B cell (primary cell): ENCODE results near the gene JMJD6. TPM values are rescaled to one million over a fixed set of nuclear protein-coding genes. Genes with fewer than 3 reads are reported as not detected.

Experiments
- ATAC-seq: fragments of 200-7000 bp; cut with Tn5 transposase; one replicate; pipeline ENCODE4 v1.10.0; 2021; ENCODE audit warnings: low read depth, mild to moderate bottlenecking, moderate number of reproducible peaks, moderate library complexity
- CTCF ChIA-PET: fragments of 350-600 bp; sonication (Branson Sonifier 250); formaldehyde crosslinking; loops from one replicate; lab custom pipeline; 2021; ENCODE audit warnings: antibody characterized with exemption, inconsistent platforms; lab: Charles Lee
- POLR2A ChIA-PET: fragments of 350-600 bp; sonication (Branson Sonifier 250); formaldehyde crosslinking; loops from one replicate; lab custom pipeline; 2021; ENCODE audit warnings: antibody characterized with exemption; lab: Charles Lee
- DNase-seq: peaks from one replicate; pipeline ENCODE4 v3.0.0; 2013
- H2AFZ ChIP-seq: 2 replicates; pipeline ENCODE4 v1.6.1; 2012; ENCODE audit warnings: mild to moderate bottlenecking, low read depth, low read length; ENCODE audit not compliant: insufficient read depth, poor library complexity, severe bottlenecking
- H3K27ac ChIP-seq, 2 donors: 1 replicate in 1 of 2; 2 replicates in 1 of 2; pipeline ENCODE4 v1.5.1; 2012 to 2013; ENCODE audit warnings: low read length in 2 of 2, mild to moderate bottlenecking in 2 of 2, moderate library complexity in 1 of 2
- H3K27me3 ChIP-seq, 4 experiments: fragments of 200-600 bp in 1 of 4; sonication (generic) in 1 of 4; replicated peaks in 1 of 4; 1 replicate in 2 of 4; 2 replicates in 2 of 4; pipeline versions ENCODE4 v1.6.1 to v1.7.0; 2013 to 2016; ENCODE audit warnings: low read length in 3 of 4, mild to moderate bottlenecking in 2 of 4, mixed read lengths in 1 of 4, moderate library complexity in 1 of 4; ENCODE audit not compliant: insufficient read depth in 4 of 4, control insufficient read depth in 3 of 4; ENCODE audit errors: control extremely low read depth in 1 of 4
- H3K36me3 ChIP-seq, 2 experiments: replicated peaks in 1 of 2; 1 replicate in 1 of 2; 2 replicates in 1 of 2; pipeline versions ENCODE4 v1.6.1 to v1.7.1; 2013; ENCODE audit warnings: low read length in 1 of 2; ENCODE audit not compliant: insufficient read depth in 2 of 2, control insufficient read depth in 1 of 2; ENCODE audit errors: control extremely low read depth in 1 of 2, extremely low read depth in 1 of 2
- H3K4me1 ChIP-seq, 2 donors: fragments of 200-600 bp in 1 of 2; sonication (generic) in 1 of 2; 1 replicate in 1 of 2; 2 replicates in 1 of 2; pipeline versions ENCODE4 v1.5.1 to v1.6.1; 2013 to 2017; ENCODE audit warnings: low read length in 2 of 2; ENCODE audit not compliant: control insufficient read depth in 2 of 2, insufficient read depth in 2 of 2
- H3K4me2 ChIP-seq: replicated peaks from 2 replicates; pipeline ENCODE3; 2012; ENCODE audit warnings: mild to moderate bottlenecking, low read depth, low read length; ENCODE audit not compliant: poor library complexity, severe bottlenecking
- H3K4me3 ChIP-seq, 5 experiments: fragments of 200-600 bp in 1 of 5; sonication (generic) in 1 of 5; 1 replicate in 3 of 5; 2 replicates in 2 of 5; pipeline versions ENCODE4 v1.5.1 to v1.7.0; 2011 to 2016; ENCODE audit warnings: low read length in 4 of 5, mild to moderate bottlenecking in 4 of 5, low read depth in 2 of 5, control low read depth in 1 of 5, moderate library complexity in 1 of 5; ENCODE audit not compliant: insufficient read depth in 1 of 5; ENCODE audit errors: control extremely low read depth in 1 of 5, extremely low read depth in 1 of 5
- H3K79me2 ChIP-seq: fragments of 200-600 bp; sonication (generic); one replicate; pipeline ENCODE4 v1.6.0; 2016; ENCODE audit warnings: low read length; ENCODE audit not compliant: control insufficient read depth, insufficient read depth
- H3K9ac ChIP-seq: fragments of 200-600 bp; sonication (generic); 2 replicates; pipeline ENCODE4 v1.6.1; 2017; ENCODE audit warnings: mild to moderate bottlenecking, low read length, moderate library complexity
- H3K9me3 ChIP-seq, 3 donors: one replicate each; pipeline versions ENCODE4 v1.6.1 to v1.7.1; 2013; ENCODE audit warnings: low read length in 2 of 3; ENCODE audit not compliant: control insufficient read depth in 2 of 3, insufficient read depth in 1 of 3; ENCODE audit errors: control extremely low read depth in 1 of 3
- H4K20me1 ChIP-seq: 2 replicates; pipeline ENCODE4 v1.6.0; 2012; ENCODE audit warnings: mild to moderate bottlenecking, low read length; ENCODE audit not compliant: insufficient read depth, control insufficient read depth, poor library complexity, severe bottlenecking
- H3K27ac Mint-ChIP-seq: one replicate; pipeline ENCODE4 v1.8.0; 2021; ENCODE audit warnings: mixed read lengths
- H3K27me3 Mint-ChIP-seq: one replicate; pipeline ENCODE4 v1.8.0; 2021; ENCODE audit warnings: mixed read lengths
- H3K4me1 Mint-ChIP-seq: one replicate; pipeline ENCODE4 v1.8.0; 2021; ENCODE audit warnings: mixed read lengths
- H3K4me3 Mint-ChIP-seq: one replicate; pipeline ENCODE4 v1.8.0; 2021; ENCODE audit warnings: mixed read lengths
- H3K9me3 Mint-ChIP-seq: one replicate; pipeline ENCODE4 v1.8.0; 2022; ENCODE audit warnings: mixed read lengths; ENCODE audit not compliant: insufficient read depth
- EZH2 ChIP-seq: IDR thresholded peaks from 2 replicates; pipeline ENCODE4 v1.6.1; 2012; ENCODE audit warnings: borderline replicate concordance, low read depth, mild to moderate bottlenecking, moderate library complexity, low read length; ENCODE audit not compliant: insufficient read depth, poor library complexity, severe bottlenecking
- WGBS: methylation state at CpG from one replicate; pipeline ENCODE4 v1.1.5; 2013; ENCODE audit warnings: missing lambda C conversion rate; ENCODE audit not compliant: insufficient coverage; 5-methylcytosine and 5-hydroxymethylcytosine counted together
- intact Hi-C: fragments of 100-400 bp; cut with micrococcal nuclease; formaldehyde crosslinking; loops from one replicate; pipeline ENCODE4 v1.10.0; 2022
- polyA plus RNA-seq: library from polyadenylated mRNA; depleted of rRNA; stranded (reverse); fragments of >200 nt; gene quantifications from 2 replicates; pipeline ENCODE4 v1.2.3, GENCODE V29; 2012
- total RNA-seq, 2 donors: library from RNA; stranded (reverse); fragments of 120-200 nt in 1 of 2; gene quantifications; 1 replicate in 1 of 2; 2 replicates in 1 of 2; pipeline versions ENCODE4 v1.2.3 to v1.2.4, GENCODE V29; 2013 to 2022
- TF ChIP-seq, protein P1 (sequence below): fragments of 200-600 bp; IDR thresholded peaks from one replicate; pipeline ENCODE4 v1.8.0; 2022; ENCODE audit warnings: antibody characterized with exemption, mild to moderate bottlenecking

JMJD6 gene
- total and polyA plus RNA-seq, 2 donors (not counting 1 experiment from before 2014, with no cell fraction given), result 38.2 to 45.0 TPM

DNA sequence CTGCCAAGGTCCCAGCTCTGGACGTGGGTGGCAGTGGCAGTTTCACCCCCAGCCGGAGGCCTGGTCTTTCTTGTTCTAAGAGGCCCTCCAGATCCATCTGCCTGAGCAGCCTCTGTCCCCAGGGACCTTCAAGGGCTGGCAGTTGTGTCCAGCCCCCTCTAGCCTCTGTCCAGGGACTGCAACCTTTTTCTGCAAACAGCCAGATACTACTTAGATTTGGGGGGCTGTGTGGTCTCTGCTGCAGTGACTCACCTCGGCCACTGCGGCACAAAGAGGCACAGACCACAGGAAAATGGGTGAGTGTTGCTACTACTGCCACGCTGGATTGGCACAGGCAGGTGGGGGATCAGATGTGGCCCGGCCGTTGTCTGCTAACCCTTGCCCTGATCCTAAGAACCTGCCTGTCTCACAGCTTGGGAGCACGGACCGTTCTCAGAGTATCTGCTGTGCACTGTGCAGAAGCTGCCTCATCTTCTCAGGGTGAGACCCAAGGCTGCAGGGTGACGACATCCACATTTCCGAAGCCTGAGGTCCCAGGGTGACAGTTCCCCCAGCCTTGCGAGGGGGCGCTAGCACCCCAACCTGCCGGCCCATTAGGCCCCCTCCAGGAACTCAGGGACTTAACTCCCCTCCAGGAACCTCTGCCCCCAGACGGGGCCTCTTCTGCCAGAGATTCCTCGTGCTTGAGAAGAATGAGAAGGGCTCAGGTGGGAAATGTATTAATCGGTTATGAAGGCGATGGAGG is 43.2 kb downstream of the JMJD6 start:
- no peaks in the 10 kb centered on the region for H3K4me1 Mint-ChIP-seq
- Histone ChIP-seq H3K4me3 (no peak overlapping the region), H3K9me3 (no peaks in the 10 kb centered on the region), H3K9ac (no peak overlapping the region), H3K27me3 (peaks cover 0 to 5% (median 0%) of the 10 kb centered on the region in 4 experiments), H3K27ac (no peak overlapping the region), H3K79me2 (no peaks in the 10 kb centered on the region), H3K4me2 (no peak overlapping the region), H3K36me3 (no peaks in the 10 kb centered on the region), H4K20me1 (no peaks in the 10 kb centered on the region), H2AFZ (no peak overlapping the region), H3K4me1 (no peaks in the 10 kb centered on the region)
- DNase-seq, result no peak
- WGBS, result 81% methylated on average over 18 of the region's 18 CpGs
- no peaks in the 10 kb centered on the region for H3K27me3 Mint-ChIP-seq
- no peak overlapping the region for H3K27ac Mint-ChIP-seq
- ChIA-PET POLR2A (no interaction called here), CTCF (no interaction called here)
- no peak for ATAC-seq
- no peak overlapping the region for H3K4me3 Mint-ChIP-seq
- TF ChIP-seq, protein P1, sequence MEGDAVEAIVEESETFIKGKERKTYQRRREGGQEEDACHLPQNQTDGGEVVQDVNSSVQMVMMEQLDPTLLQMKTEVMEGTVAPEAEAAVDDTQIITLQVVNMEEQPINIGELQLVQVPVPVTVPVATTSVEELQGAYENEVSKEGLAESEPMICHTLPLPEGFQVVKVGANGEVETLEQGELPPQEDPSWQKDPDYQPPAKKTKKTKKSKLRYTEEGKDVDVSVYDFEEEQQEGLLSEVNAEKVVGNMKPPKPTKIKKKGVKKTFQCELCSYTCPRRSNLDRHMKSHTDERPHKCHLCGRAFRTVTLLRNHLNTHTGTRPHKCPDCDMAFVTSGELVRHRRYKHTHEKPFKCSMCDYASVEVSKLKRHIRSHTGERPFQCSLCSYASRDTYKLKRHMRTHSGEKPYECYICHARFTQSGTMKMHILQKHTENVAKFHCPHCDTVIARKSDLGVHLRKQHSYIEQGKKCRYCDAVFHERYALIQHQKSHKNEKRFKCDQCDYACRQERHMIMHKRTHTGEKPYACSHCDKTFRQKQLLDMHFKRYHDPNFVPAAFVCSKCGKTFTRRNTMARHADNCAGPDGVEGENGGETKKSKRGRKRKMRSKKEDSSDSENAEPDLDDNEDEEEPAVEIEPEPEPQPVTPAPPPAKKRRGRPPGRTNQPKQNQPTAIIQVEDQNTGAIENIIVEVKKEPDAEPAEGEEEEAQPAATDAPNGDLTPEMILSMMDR, result no peak
- no peak for TF ChIP-seq EZH2
- intact Hi-C loops, result no loop called here
- H3K9me3 Mint-ChIP-seq, result no peaks in the 10 kb centered on the region

DNA sequence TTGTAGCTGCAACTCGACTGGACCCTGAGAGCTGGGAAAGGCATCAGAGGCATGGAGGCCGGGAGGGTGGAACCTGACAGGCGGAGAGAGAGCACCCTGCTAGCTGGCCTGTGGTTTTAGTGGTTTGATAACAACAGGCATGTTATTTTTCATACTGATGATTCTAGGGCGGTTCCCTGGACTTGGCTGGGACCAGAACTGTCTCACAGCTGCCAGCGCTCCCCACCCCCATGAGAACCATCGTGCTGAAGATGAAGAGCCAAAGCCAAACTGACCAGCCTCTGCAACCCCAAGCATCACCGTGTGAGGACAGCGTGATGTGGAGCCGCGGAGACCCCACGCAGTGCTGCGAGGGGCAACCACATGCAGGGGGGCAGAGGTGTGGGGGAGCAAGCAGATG is 44.1 kb downstream of the JMJD6 start:
- no peaks in the 10 kb centered on the region for H3K27me3 Mint-ChIP-seq
- DNase-seq, result no peak
- H3K4me1 ChIP-seq, result no peaks in the 10 kb centered on the region
- ChIA-PET POLR2A (no interaction called here), CTCF (interaction anchor here (0.6 to 1.5 kb wide), 7 partner anchors 8 to 381 kb away, joined by 3 to 6 read pairs (median 4); no protein-coding TSS in a partner anchor)
- no peak for TF ChIP-seq EZH2
- TF ChIP-seq, protein P1, result no peak
- H2AFZ ChIP-seq, result no peak overlapping the region
- no peaks in the 10 kb centered on the region for H4K20me1 ChIP-seq
- WGBS, result 85% methylated on average over 7 of the region's 12 CpGs
- H3K4me2 ChIP-seq, result no peak overlapping the region
- no peaks in the 10 kb centered on the region for H3K36me3 ChIP-seq
- intact Hi-C loops, result no loop called here
- no peak overlapping the region for H3K9ac ChIP-seq
- ATAC-seq, result no peak
- H3K27me3 ChIP-seq, result peaks cover 0 to 8% (median 0%) of the 10 kb centered on the region in 4 experiments
- H3K27ac ChIP-seq, result no peak overlapping the region
- H3K9me3 ChIP-seq, result no peaks in the 10 kb centered on the region
- no peak overlapping the region for H3K4me3 Mint-ChIP-seq
- H3K4me1 Mint-ChIP-seq, result no peaks in the 10 kb centered on the region
- H3K27ac Mint-ChIP-seq, result no peak overlapping the region
- no peaks in the 10 kb centered on the region for H3K9me3 Mint-ChIP-seq
- no peak overlapping the region for H3K4me3 ChIP-seq
- no peaks in the 10 kb centered on the region for H3K79me2 ChIP-seq
